Activated naive CD8-positive, alpha-beta T cell treated with anti-CD3 and anti-CD28 coated beads, Interleukin-2, amount 10 ng/mL, durations not matched to agents 7 days and 5 days (primary cell): ENCODE data around the gene ZNF609. TPM values are rescaled to one million over a fixed set of nuclear protein-coding genes. Genes with fewer than 3 reads are reported as not detected.
A peak's percentile ranks its signal among the peaks of the same experiment; 100 is the strongest.

Source experiments
- ATAC-seq: fragments of 150-1000 bp; cut with Tn5 transposase; one replicate; pipeline ENCODE4 v1.10.0; 2021; ENCODE audit warnings: low read depth, moderate library complexity
- POLR2A ChIA-PET: fragments of 350-600 bp; sonication (Branson Sonifier 250); formaldehyde crosslinking; loops from one replicate; lab custom pipeline; 2021; ENCODE audit warnings: antibody characterized with exemption; lab: Charles Lee
- DNase-seq: peaks from one replicate; pipeline ENCODE4 v3.0.0; 2021
- H3K27ac Mint-ChIP-seq: one replicate; pipeline ENCODE4 v1.8.0; 2022; ENCODE audit warnings: mild to moderate bottlenecking, mixed read lengths
- H3K27me3 Mint-ChIP-seq: one replicate; pipeline ENCODE4 v1.8.0; 2022; ENCODE audit warnings: mild to moderate bottlenecking, moderate library complexity, mixed read lengths
- H3K36me3 Mint-ChIP-seq: one replicate; pipeline ENCODE4 v1.8.0; 2021; ENCODE audit warnings: mild to moderate bottlenecking, mixed read lengths
- H3K4me1 Mint-ChIP-seq: one replicate; pipeline ENCODE4 v1.8.0; 2021; ENCODE audit warnings: mixed read lengths
- H3K4me3 Mint-ChIP-seq: one replicate; pipeline ENCODE4 v1.8.0; 2022; ENCODE audit warnings: mild to moderate bottlenecking, moderate library complexity, mixed read lengths
- H3K9me3 Mint-ChIP-seq: one replicate; pipeline ENCODE4 v1.8.0; 2021; ENCODE audit warnings: mixed read lengths
- total RNA-seq, 2 experiments: library from RNA; stranded (reverse); gene quantifications; one replicate each; pipeline ENCODE4 v1.2.3, GENCODE V29; 2021

ZNF609 gene
- total RNA-seq, 2 experiments from 2014 or later, result 52.2 to 57.2 TPM

- POLR2A ChIA-PET, result no interaction called here
- ATAC-seq (no peak), DNase-seq (no peak)
- Mint-ChIP-seq H3K27me3 (no peaks in the 10 kb centered on the region), H3K9me3 (no peaks in the 10 kb centered on the region), H3K4me1 (peaks cover 15% of the 10 kb centered on the region), H3K27ac (no peak overlapping the region), H3K36me3 (peaks cover 17% of the 10 kb centered on the region), H3K4me3 (no peak overlapping the region)
Observed at GRCh38 chr15:64521726-64522164, 61.4 kb downstream of the ZNF609 start.

- H3K4me3 Mint-ChIP-seq, result no peak overlapping the region
- DNase-seq, result no peak
- H3K27me3 Mint-ChIP-seq, result no peaks in the 10 kb centered on the region
- H3K9me3 Mint-ChIP-seq, result no peaks in the 10 kb centered on the region
- POLR2A ChIA-PET, result no interaction called here
- no peak for ATAC-seq
- H3K4me1 Mint-ChIP-seq, result peaks cover 17% of the 10 kb centered on the region
- H3K27ac Mint-ChIP-seq, result no peak overlapping the region
- peaks cover 14% of the 10 kb centered on the region for H3K36me3 Mint-ChIP-seq
Observed at GRCh38 chr15:64522226-64522823, 61.9 kb downstream of the ZNF609 start.

GRCh38 chr15:64523240-64523639 is 62.9 kb downstream of the ZNF609 start:
- Mint-ChIP-seq H3K9me3 (no peaks in the 10 kb centered on the region), H3K4me3 (no peak overlapping the region), H3K4me1 (peaks cover 18% of the 10 kb centered on the region), H3K27me3 (no peaks in the 10 kb centered on the region), H3K27ac (no peak overlapping the region), H3K36me3 (peaks cover 14% of the 10 kb centered on the region)
- no peak for DNase-seq
- POLR2A ChIA-PET, result interaction anchor here (0.6 kb wide), 1 partner anchor 751 kb away, joined by 3 read pairs; no protein-coding TSS in a partner anchor
- ATAC-seq, result no peak

- H3K9me3 Mint-ChIP-seq, result no peaks in the 10 kb centered on the region
- no peak for ATAC-seq
- peaks cover 11% of the 10 kb centered on the region for H3K4me1 Mint-ChIP-seq
- DNase-seq, result no peak
- no peaks in the 10 kb centered on the region for H3K27me3 Mint-ChIP-seq
- H3K27ac Mint-ChIP-seq, result no peak overlapping the region
- peaks cover 16% of the 10 kb centered on the region for H3K36me3 Mint-ChIP-seq
- POLR2A ChIA-PET, result no interaction called here
- no peak overlapping the region for H3K4me3 Mint-ChIP-seq
Observed at GRCh38 chr15:64524778-64525177, 64.4 kb downstream of the ZNF609 start.

- peaks cover 11% of the 10 kb centered on the region for H3K4me1 Mint-ChIP-seq
- POLR2A ChIA-PET, result interaction anchor here (0.7 kb wide), 1 partner anchor 70 kb away, joined by 3 read pairs; no protein-coding TSS in a partner anchor
Observed at GRCh38 chr15:64525828-64526530, 65.6 kb downstream of the ZNF609 start.

GRCh38 chr15:64527263-64527984 is 67.0 kb downstream of the ZNF609 start:
- Mint-ChIP-seq H3K27me3 (no peaks in the 10 kb centered on the region), H3K4me3 (peak overlapping the region; percentile 25), H3K27ac (peak overlapping the region; percentile 19), H3K4me1 (peaks cover 18% of the 10 kb centered on the region), H3K9me3 (no peaks in the 10 kb centered on the region), H3K36me3 (peaks cover 23% of the 10 kb centered on the region)
- DNase-seq (no peak), ATAC-seq (no peak)
- POLR2A ChIA-PET, result no interaction called here

More at GRCh38 chr15:64525828-64526530, 65.6 kb downstream of the ZNF609 start:
- ATAC-seq (no peak), DNase-seq (no peak)
- Mint-ChIP-seq H3K9me3 (no peaks in the 10 kb centered on the region), H3K36me3 (peaks cover 22% of the 10 kb centered on the region), H3K27ac (no peak overlapping the region), H3K4me3 (no peak overlapping the region), H3K27me3 (no peaks in the 10 kb centered on the region)

GRCh38 chr15:64528871-64529270 is 68.5 kb downstream of the ZNF609 start:
- H3K27me3 Mint-ChIP-seq, result no peaks in the 10 kb centered on the region
- H3K4me3 Mint-ChIP-seq, result no peak overlapping the region
- no peaks in the 10 kb centered on the region for H3K9me3 Mint-ChIP-seq
- peaks cover 25% of the 10 kb centered on the region for H3K4me1 Mint-ChIP-seq
- peaks cover 24% of the 10 kb centered on the region for H3K36me3 Mint-ChIP-seq
- POLR2A ChIA-PET, result no interaction called here
- no peak overlapping the region for H3K27ac Mint-ChIP-seq
- no peak for ATAC-seq
- no peak for DNase-seq

GRCh38 chr15:64530472-64530871 is 70.1 kb downstream of the ZNF609 start:
- Mint-ChIP-seq H3K4me1 (peaks cover 30% of the 10 kb centered on the region), H3K27ac (no peak overlapping the region), H3K27me3 (no peaks in the 10 kb centered on the region), H3K4me3 (no peak overlapping the region), H3K9me3 (no peaks in the 10 kb centered on the region), H3K36me3 (peaks cover 22% of the 10 kb centered on the region)
- DNase-seq (no peak), ATAC-seq (no peak)
- POLR2A ChIA-PET, result interaction anchor here (0.6 to 1.4 kb wide), 2 partner anchors 25 to 69 kb away, joined by 3 to 6 read pairs; no protein-coding TSS in a partner anchor

GRCh38 chr15:64530918-64531317 is 70.5 kb downstream of the ZNF609 start:
- no peak for ATAC-seq
- Mint-ChIP-seq H3K36me3 (peaks cover 22% of the 10 kb centered on the region), H3K4me1 (peaks cover 31% of the 10 kb centered on the region), H3K27ac (no peak overlapping the region), H3K4me3 (no peak overlapping the region), H3K27me3 (no peaks in the 10 kb centered on the region), H3K9me3 (no peaks in the 10 kb centered on the region)
- POLR2A ChIA-PET, result interaction anchor here (0.6 to 1.4 kb wide), 2 partner anchors 25 to 69 kb away, joined by 3 to 6 read pairs; no protein-coding TSS in a partner anchor
- no peak for DNase-seq

GRCh38 chr15:64532521-64533315 is 72.3 kb downstream of the ZNF609 start:
- ATAC-seq, result no peak
- Mint-ChIP-seq H3K27ac (peak overlapping the region; percentile 44), H3K9me3 (no peaks in the 10 kb centered on the region), H3K27me3 (no peaks in the 10 kb centered on the region), H3K4me3 (peak overlapping the region; percentile 10), H3K36me3 (peaks cover 18% of the 10 kb centered on the region), H3K4me1 (peaks cover 29% of the 10 kb centered on the region)
- POLR2A ChIA-PET, result interaction anchor here (0.5 kb wide), 1 partner anchor 23 kb away, joined by 3 read pairs; no protein-coding TSS in a partner anchor
- DNase-seq, result no peak

- DNase-seq (no peak), ATAC-seq (no peak)
- POLR2A ChIA-PET, result no interaction called here
- Mint-ChIP-seq H3K4me1 (peaks cover 28% of the 10 kb centered on the region), H3K27ac (no peak overlapping the region), H3K27me3 (no peaks in the 10 kb centered on the region), H3K4me3 (no peak overlapping the region), H3K9me3 (no peaks in the 10 kb centered on the region), H3K36me3 (peaks cover 9% of the 10 kb centered on the region)
Observed at GRCh38 chr15:64535460-64536243, 75.3 kb downstream of the ZNF609 start.

- no peak for DNase-seq
- POLR2A ChIA-PET, result no interaction called here
- peaks cover 5% of the 10 kb centered on the region for H3K36me3 Mint-ChIP-seq
- H3K9me3 Mint-ChIP-seq, result no peaks in the 10 kb centered on the region
- no peak overlapping the region for H3K27ac Mint-ChIP-seq
- no peaks in the 10 kb centered on the region for H3K27me3 Mint-ChIP-seq
- peaks cover 28% of the 10 kb centered on the region for H3K4me1 Mint-ChIP-seq
- H3K4me3 Mint-ChIP-seq, result peak overlapping the region; percentile 2
- ATAC-seq, result no peak
Observed at GRCh38 chr15:64536244-64536836, 76.0 kb downstream of the ZNF609 start.
